Gastrocnemius medialis (tissue), 4 donors: ENCODE data around the gene EVI5.

Source experiments
- CTCF ChIP-seq, 5 experiments: fragments of 450-650 bp in 3 of 5; fragments of 200-600 bp in 2 of 5; sonication (generic) in 2 of 5; IDR thresholded peaks in 4 of 5; conservative IDR thresholded peaks in 1 of 5; 1 replicate in 4 of 5; 2 replicates in 1 of 5; pipeline ENCODE4 v1.5.1; 2016 to 2019; ENCODE audit warnings: antibody characterized with exemption in 5 of 5, mild to moderate bottlenecking in 3 of 5, moderate library complexity in 3 of 5
- POLR2A ChIP-seq, 2 donors: fragments of 450-650 bp; IDR thresholded peaks; one replicate each; pipeline ENCODE4 v1.6.1; 2017; ENCODE audit warnings: antibody characterized with exemption in 2 of 2, mild to moderate bottlenecking in 2 of 2, moderate library complexity in 2 of 2

- TF ChIP-seq CTCF (IDR thresholded peaks at IDR 0.05 in 4 of 5, conservative IDR thresholded peaks at IDR 0.05 in 1 of 5) (no peak), POLR2A (IDR thresholded peaks at IDR 0.05) (no peak)
These were observed 48.9 kb upstream of the EVI5 start for GRCh38 chr1:92833840-92834239.
